Measurements from ENCODE around the gene RNPS1. TPM values are rescaled to one million over a fixed set of nuclear protein-coding genes. Genes with fewer than 3 reads are reported as not detected.
A peak's percentile ranks its signal among the peaks of the same experiment; 100 is the strongest.

The RNPS1 gene
- total and polyA plus RNA-seq, 2 of the 4 experiments (the other 2 are of a cell fraction), result 57.5 to 192 TPM

DNA sequence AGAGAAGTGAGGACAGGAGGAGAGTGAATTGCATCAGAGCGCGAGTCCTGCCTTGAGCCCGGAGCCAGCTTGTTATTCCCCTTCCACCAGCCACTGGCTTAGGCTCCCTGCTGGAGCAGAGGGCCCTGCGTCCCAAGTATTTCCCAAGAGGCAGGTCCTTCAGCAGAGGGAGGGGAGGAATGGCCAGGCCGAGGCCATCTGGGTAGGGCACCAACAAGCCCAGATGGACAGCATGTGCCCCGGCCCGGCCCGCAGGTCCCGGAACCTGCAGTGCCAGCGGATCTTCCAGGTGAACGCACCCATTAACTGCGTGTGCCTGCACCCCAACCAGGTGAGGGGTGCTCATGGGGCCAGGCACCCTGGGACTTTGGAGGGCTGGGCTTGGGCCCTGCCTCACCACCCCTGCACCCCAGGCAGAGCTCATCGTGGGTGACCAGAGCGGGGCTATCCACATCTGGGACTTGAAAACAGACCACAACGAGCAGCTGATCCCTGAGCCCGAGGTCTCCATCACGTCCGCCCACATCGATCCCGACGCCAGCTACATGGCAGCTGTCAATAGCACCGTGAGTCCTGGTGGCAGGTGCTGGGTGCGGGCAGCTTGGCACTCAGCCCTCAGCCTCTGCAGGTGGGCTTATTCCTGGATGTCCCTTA lies 61.0 kb downstream of the RNPS1 start:
- DNase-seq, result no peak

More for the DNA sequence above, 61.0 kb downstream of the RNPS1 start:
- Histone ChIP-seq H3K4me1 (ENCODE audit: control insufficient read depth, insufficient read depth, low read length) (peaks cover 7% of the 10 kb centered on the region), H2BK15ac (ENCODE audit: low read depth, low read length) (no peak overlapping the region), H2AK9ac (replicated peaks; ENCODE audit: low read depth, low read length, poor library complexity) (peak overlapping the region; percentile 93), H3K9me3 (ENCODE audit: control insufficient read depth, insufficient read depth, low read length) (no peaks in the 10 kb centered on the region), H2BK20ac (ENCODE audit: low read depth, low read length) (no peak overlapping the region), H4K8ac (ENCODE audit: low read depth in 2 of 2, low read length in 2 of 2) (no peak overlapping the region; a peak in 1 of 4 replicates), H4K91ac (ENCODE audit: insufficient read depth, low read depth, low read length) (no peak overlapping the region), H3K18ac (ENCODE audit: low read depth, low read length) (no peak overlapping the region), H3K23ac (ENCODE audit: low read depth, low read length) (no peak overlapping the region), H2BK120ac (ENCODE audit: low read depth, low read length) (no peak overlapping the region), H2BK5ac (ENCODE audit: low read depth, low read length, poor library complexity, severe bottlenecking) (no peak overlapping the region), H3K36me3 (ENCODE audit: control insufficient read depth, insufficient read depth, low read length) (peaks cover 25% of the 10 kb centered on the region; the same call in 1 of the 2 replicates), H3K79me1 (ENCODE audit: low read depth in 1 of 2, low read length in 2 of 2) (peaks cover 13 to 29% of the 10 kb centered on the region in 2 experiments), H4K20me1 (ENCODE audit: insufficient read depth, low read length) (peaks cover 5% of the 10 kb centered on the region; the same call in 1 of the 2 replicates), H3K4me3 (ENCODE audit: insufficient read depth, low read depth, low read length) (no peak overlapping the region), H3K27me3 (ENCODE audit: control insufficient read depth, insufficient read depth, low read length) (no peaks in the 10 kb centered on the region), H4K5ac (ENCODE audit: low read depth, low read length) (no peak overlapping the region), H3K4ac (ENCODE audit: low read depth, low read length) (no peak overlapping the region), H3K4me2 (ENCODE audit: low read depth, low read length) (no peak overlapping the region), H3K14ac (replicated peaks; ENCODE audit: low read depth, low read length) (no peak overlapping the region), H2AK5ac (ENCODE audit: low read depth, low read length) (peak overlapping the region; percentile 98; the same call in 1 of the 2 replicates), H3K27ac (ENCODE audit: insufficient read depth, low read length) (no peak overlapping the region), H3K9me1 (ENCODE audit: insufficient read depth, low read length) (peaks cover 6% of the 10 kb centered on the region; the same call in 1 of the 2 replicates), H3K9ac (ENCODE audit: low read depth, low read length) (no peak overlapping the region), H2AFZ (replicated peaks; ENCODE audit: low read length, poor library complexity) (no peak overlapping the region), H3K56ac (ENCODE audit: extremely low read depth, insufficient read depth, low read length) (no peak overlapping the region)
- dilution Hi-C loops (cut with HindIII; ENCODE audit: low sequenced_read_pairs, unreplicated experiment), result no loop called here
- WGBS, 2 experiments (ENCODE audit: extremely low coverage in 2 of 2, insufficient read length in 1 of 2), result 94% methylated on average over 6 of the region's 23 CpGs; no CpG with 5 or more reads in 1 of the 2 experiments
- ChIA-PET POLR2A (ENCODE audit: unreplicated experiment) (no interaction called here), CTCF (no interaction called here)
- ATAC-seq (ENCODE audit: low read depth), result no peak
- in situ Hi-C loops (cut with MboI; ENCODE audit: low sequenced_read_pairs), result no loop called here
- BruUV-seq (replicated peaks), result no TSS peak
- TF ChIP-seq FOS (IDR thresholded peaks at IDR 0.05; ENCODE audit: low read depth, low read length) (no peak), CHD1 (IDR thresholded peaks at IDR 0.05; ENCODE audit: low read depth, low read length) (no peak), RFX5 (IDR thresholded peaks at IDR 0.05; ENCODE audit: low read depth, low read length) (no peak), RAD21 (IDR thresholded peaks at IDR 0.05; ENCODE audit: low read length) (no peak), MAZ (IDR thresholded peaks at IDR 0.05; ENCODE audit: borderline replicate concordance, low read depth, low read length) (no peak)
- TF ChIP-seq, protein P1, sequence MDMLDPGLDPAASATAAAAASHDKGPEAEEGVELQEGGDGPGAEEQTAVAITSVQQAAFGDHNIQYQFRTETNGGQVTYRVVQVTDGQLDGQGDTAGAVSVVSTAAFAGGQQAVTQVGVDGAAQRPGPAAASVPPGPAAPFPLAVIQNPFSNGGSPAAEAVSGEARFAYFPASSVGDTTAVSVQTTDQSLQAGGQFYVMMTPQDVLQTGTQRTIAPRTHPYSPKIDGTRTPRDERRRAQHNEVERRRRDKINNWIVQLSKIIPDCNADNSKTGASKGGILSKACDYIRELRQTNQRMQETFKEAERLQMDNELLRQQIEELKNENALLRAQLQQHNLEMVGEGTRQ (IDR thresholded peaks at IDR 0.05; ENCODE audit: low read depth, low read length), result no peak
- TF ChIP-seq, protein P2, sequence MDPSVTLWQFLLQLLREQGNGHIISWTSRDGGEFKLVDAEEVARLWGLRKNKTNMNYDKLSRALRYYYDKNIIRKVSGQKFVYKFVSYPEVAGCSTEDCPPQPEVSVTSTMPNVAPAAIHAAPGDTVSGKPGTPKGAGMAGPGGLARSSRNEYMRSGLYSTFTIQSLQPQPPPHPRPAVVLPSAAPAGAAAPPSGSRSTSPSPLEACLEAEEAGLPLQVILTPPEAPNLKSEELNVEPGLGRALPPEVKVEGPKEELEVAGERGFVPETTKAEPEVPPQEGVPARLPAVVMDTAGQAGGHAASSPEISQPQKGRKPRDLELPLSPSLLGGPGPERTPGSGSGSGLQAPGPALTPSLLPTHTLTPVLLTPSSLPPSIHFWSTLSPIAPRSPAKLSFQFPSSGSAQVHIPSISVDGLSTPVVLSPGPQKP (IDR thresholded peaks at IDR 0.05; ENCODE audit: borderline replicate concordance, low read depth, low read length), result no peak
- TF ChIP-seq, protein P3, sequence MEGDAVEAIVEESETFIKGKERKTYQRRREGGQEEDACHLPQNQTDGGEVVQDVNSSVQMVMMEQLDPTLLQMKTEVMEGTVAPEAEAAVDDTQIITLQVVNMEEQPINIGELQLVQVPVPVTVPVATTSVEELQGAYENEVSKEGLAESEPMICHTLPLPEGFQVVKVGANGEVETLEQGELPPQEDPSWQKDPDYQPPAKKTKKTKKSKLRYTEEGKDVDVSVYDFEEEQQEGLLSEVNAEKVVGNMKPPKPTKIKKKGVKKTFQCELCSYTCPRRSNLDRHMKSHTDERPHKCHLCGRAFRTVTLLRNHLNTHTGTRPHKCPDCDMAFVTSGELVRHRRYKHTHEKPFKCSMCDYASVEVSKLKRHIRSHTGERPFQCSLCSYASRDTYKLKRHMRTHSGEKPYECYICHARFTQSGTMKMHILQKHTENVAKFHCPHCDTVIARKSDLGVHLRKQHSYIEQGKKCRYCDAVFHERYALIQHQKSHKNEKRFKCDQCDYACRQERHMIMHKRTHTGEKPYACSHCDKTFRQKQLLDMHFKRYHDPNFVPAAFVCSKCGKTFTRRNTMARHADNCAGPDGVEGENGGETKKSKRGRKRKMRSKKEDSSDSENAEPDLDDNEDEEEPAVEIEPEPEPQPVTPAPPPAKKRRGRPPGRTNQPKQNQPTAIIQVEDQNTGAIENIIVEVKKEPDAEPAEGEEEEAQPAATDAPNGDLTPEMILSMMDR (conservative IDR thresholded peaks at IDR 0.05; ENCODE audit: low read depth, low read length), result no peak
- intact Hi-C loops (cut with micrococcal nuclease), result no loop called here

Data from IMR-90 (cell line).